Activated CD8-positive, alpha-beta memory T cell treated with anti-CD3 and anti-CD28 coated beads, Interleukin-2, amount 10 ng/mL, durations not matched to agents 7 days and 5 days (primary cell): ENCODE results near the gene HOXB1. TPM values are rescaled to one million over a fixed set of nuclear protein-coding genes. Genes with fewer than 3 reads are reported as not detected.
A peak's percentile ranks its signal among the peaks of the same experiment; 100 is the strongest.

Experiments
- ATAC-seq: fragments of 150-1000 bp; cut with Tn5 transposase; one replicate; pipeline ENCODE4 v1.10.0; 2021; ENCODE audit warnings: moderate library complexity
- CTCF ChIA-PET: fragments of 350-600 bp; sonication (Branson Sonifier 250); formaldehyde crosslinking; loops from one replicate; lab custom pipeline; 2021; ENCODE audit warnings: antibody characterized with exemption; lab: Charles Lee
- DNase-seq: peaks from one replicate; pipeline ENCODE4 v3.0.0-alpha.2; 2020
- H3K27ac Mint-ChIP-seq: one replicate; pipeline ENCODE4 v1.8.0; 2021; ENCODE audit warnings: mild to moderate bottlenecking, mixed read lengths
- H3K27me3 Mint-ChIP-seq: one replicate; pipeline ENCODE4 v1.8.0; 2021; ENCODE audit warnings: mixed read lengths
- H3K36me3 Mint-ChIP-seq: one replicate; pipeline ENCODE4 v1.8.0; 2021; ENCODE audit warnings: mild to moderate bottlenecking, mixed read lengths
- H3K4me1 Mint-ChIP-seq: one replicate; pipeline ENCODE4 v1.8.0; 2021; ENCODE audit warnings: mixed read lengths
- H3K4me3 Mint-ChIP-seq: one replicate; pipeline ENCODE4 v1.8.0; 2021; ENCODE audit warnings: mild to moderate bottlenecking, moderate library complexity, mixed read lengths
- H3K9me3 Mint-ChIP-seq: one replicate; pipeline ENCODE4 v1.8.0; 2022; ENCODE audit warnings: low read depth, mixed read lengths
- total RNA-seq, 2 experiments: library from RNA; stranded (reverse); gene quantifications; one replicate each; pipeline ENCODE4 v1.2.3, GENCODE V29; 2021

The HOXB1 gene
- total RNA-seq, 2 experiments from 2014 or later, result not detected

- peaks cover 3% of the 10 kb centered on the region for H3K36me3 Mint-ChIP-seq
- H3K27me3 Mint-ChIP-seq, result peaks cover 8% of the 10 kb centered on the region
- DNase-seq (no peak), ATAC-seq (peak; percentile 49)
- CTCF ChIA-PET, result interaction anchor here (0.7 to 1.0 kb wide), 2 partner anchors 9 to 229 kb away, joined by 3 to 4 read pairs; no protein-coding TSS in a partner anchor
- H3K27ac Mint-ChIP-seq, result no peak overlapping the region
- H3K4me3 Mint-ChIP-seq, result peak overlapping the region; percentile 39
- H3K4me1 Mint-ChIP-seq, result peaks cover 2% of the 10 kb centered on the region
- no peaks in the 10 kb centered on the region for H3K9me3 Mint-ChIP-seq
Measured at GRCh38 chr17:48555258-48556228, 24.7 kb upstream of the HOXB1 start.

DNA sequence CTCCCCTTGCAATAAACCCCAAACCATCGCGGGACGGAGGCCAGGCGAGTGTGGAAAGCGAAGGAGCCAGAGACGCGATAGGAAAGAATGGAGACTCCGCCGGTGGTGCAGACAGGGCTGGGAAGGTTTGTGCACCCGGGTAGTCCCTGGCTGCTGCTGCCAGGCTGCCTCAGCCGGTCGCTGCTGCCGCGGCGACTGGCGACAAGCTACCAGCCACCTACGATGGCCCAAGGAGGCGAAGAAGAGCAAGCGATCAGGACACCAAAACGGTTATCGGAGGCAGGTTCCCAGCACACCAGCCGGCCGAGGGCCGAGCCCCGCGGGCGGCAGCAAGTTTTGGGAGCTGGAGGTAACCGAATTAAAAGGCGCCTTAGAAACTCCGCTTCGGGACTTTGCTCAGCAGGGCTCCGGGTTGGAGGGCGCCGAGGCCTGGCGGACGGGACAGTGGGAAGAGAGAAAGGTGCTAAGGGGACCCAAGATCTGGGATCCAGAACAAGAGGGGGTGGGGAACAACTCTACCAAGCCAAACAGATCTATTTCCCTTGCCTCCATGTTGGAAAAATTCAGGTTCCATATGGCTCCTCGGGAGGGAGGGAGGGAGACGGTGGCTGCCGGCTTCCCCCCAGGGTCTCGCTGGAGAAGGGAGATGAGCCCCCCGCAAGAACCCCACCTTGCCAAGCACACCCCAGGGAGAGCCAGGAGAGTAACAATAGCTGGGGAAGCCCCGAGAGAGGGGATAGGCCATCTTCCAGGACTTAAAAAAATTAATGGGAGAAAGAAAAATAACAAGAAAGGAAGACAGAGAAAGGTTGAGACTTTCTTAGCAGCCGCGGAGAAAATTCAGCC, 23.8 kb upstream of the HOXB1 start:
- Mint-ChIP-seq H3K27me3 (peaks cover 8% of the 10 kb centered on the region), H3K9me3 (no peaks in the 10 kb centered on the region), H3K4me1 (peaks cover 2% of the 10 kb centered on the region), H3K36me3 (peaks cover 8% of the 10 kb centered on the region), H3K27ac (no peak overlapping the region), H3K4me3 (no peak overlapping the region)
- CTCF ChIA-PET, result no interaction called here
- no peak for DNase-seq
- ATAC-seq, result no peak

GRCh38 chr17:48553826-48554225, 23.0 kb upstream of the HOXB1 start:
- no peak overlapping the region for H3K27ac Mint-ChIP-seq
- no peak for DNase-seq
- no peak for ATAC-seq
- H3K9me3 Mint-ChIP-seq, result no peaks in the 10 kb centered on the region
- CTCF ChIA-PET, result no interaction called here
- peaks cover 2% of the 10 kb centered on the region for H3K4me1 Mint-ChIP-seq
- peaks cover 8% of the 10 kb centered on the region for H3K27me3 Mint-ChIP-seq
- no peak overlapping the region for H3K4me3 Mint-ChIP-seq
- H3K36me3 Mint-ChIP-seq, result peaks cover 9% of the 10 kb centered on the region

GRCh38 chr17:48553190-48553547, 22.4 kb upstream of the HOXB1 start:
- ATAC-seq (no peak), DNase-seq (no peak)
- no peaks in the 10 kb centered on the region for H3K9me3 Mint-ChIP-seq
- CTCF ChIA-PET, result no interaction called here
- peaks cover 9% of the 10 kb centered on the region for H3K36me3 Mint-ChIP-seq
- no peak overlapping the region for H3K27ac Mint-ChIP-seq
- peaks cover 8% of the 10 kb centered on the region for H3K27me3 Mint-ChIP-seq
- peaks cover 7% of the 10 kb centered on the region for H3K4me1 Mint-ChIP-seq
- H3K4me3 Mint-ChIP-seq, result no peak overlapping the region

GRCh38 chr17:48552466-48553189, 21.8 kb upstream of the HOXB1 start:
- Mint-ChIP-seq H3K36me3 (peaks cover 9% of the 10 kb centered on the region), H3K27me3 (peaks cover 8% of the 10 kb centered on the region), H3K4me3 (no peak overlapping the region), H3K9me3 (no peaks in the 10 kb centered on the region), H3K4me1 (peaks cover 12% of the 10 kb centered on the region), H3K27ac (no peak overlapping the region)
- DNase-seq (no peak), ATAC-seq (no peak)
- CTCF ChIA-PET, result no interaction called here

GRCh38 chr17:48551596-48552465, 21.0 kb upstream of the HOXB1 start:
- no peak overlapping the region for H3K4me3 Mint-ChIP-seq
- H3K27ac Mint-ChIP-seq, result no peak overlapping the region
- CTCF ChIA-PET, result no interaction called here
- ATAC-seq (no peak), DNase-seq (no peak)
- peaks cover 8% of the 10 kb centered on the region for H3K27me3 Mint-ChIP-seq
- no peaks in the 10 kb centered on the region for H3K9me3 Mint-ChIP-seq
- H3K36me3 Mint-ChIP-seq, result peaks cover 9% of the 10 kb centered on the region
- H3K4me1 Mint-ChIP-seq, result peaks cover 18% of the 10 kb centered on the region

- CTCF ChIA-PET, result no interaction called here
- Mint-ChIP-seq H3K4me1 (peaks cover 23% of the 10 kb centered on the region), H3K27ac (no peak overlapping the region), H3K36me3 (peaks cover 9% of the 10 kb centered on the region), H3K9me3 (no peaks in the 10 kb centered on the region), H3K27me3 (peaks cover 7% of the 10 kb centered on the region), H3K4me3 (no peak overlapping the region)
- ATAC-seq (no peak), DNase-seq (no peak)
Measured at GRCh38 chr17:48551214-48551555, 20.4 kb upstream of the HOXB1 start.

- Mint-ChIP-seq H3K27ac (no peak overlapping the region), H3K9me3 (no peaks in the 10 kb centered on the region), H3K36me3 (peaks cover 9% of the 10 kb centered on the region), H3K4me1 (peaks cover 25% of the 10 kb centered on the region), H3K27me3 (peaks cover 2% of the 10 kb centered on the region), H3K4me3 (no peak overlapping the region)
- ATAC-seq (no peak), DNase-seq (no peak)
- CTCF ChIA-PET, result no interaction called here
Measured at GRCh38 chr17:48550502-48551213, 19.8 kb upstream of the HOXB1 start.

GRCh38 chr17:48549914-48550501, 19.2 kb upstream of the HOXB1 start:
- H3K4me1 Mint-ChIP-seq, result peaks cover 28% of the 10 kb centered on the region
- no peak overlapping the region for H3K27ac Mint-ChIP-seq
- H3K27me3 Mint-ChIP-seq, result peaks cover 4% of the 10 kb centered on the region
- ATAC-seq (no peak), DNase-seq (no peak)
- no peaks in the 10 kb centered on the region for H3K9me3 Mint-ChIP-seq
- H3K4me3 Mint-ChIP-seq, result no peak overlapping the region
- CTCF ChIA-PET, result no interaction called here
- H3K36me3 Mint-ChIP-seq, result peaks cover 8% of the 10 kb centered on the region

GRCh38 chr17:48549281-48549630, 18.4 kb upstream of the HOXB1 start:
- Mint-ChIP-seq H3K27ac (no peak overlapping the region), H3K9me3 (no peaks in the 10 kb centered on the region), H3K27me3 (peaks cover 4% of the 10 kb centered on the region), H3K4me3 (no peak overlapping the region), H3K36me3 (peaks cover 8% of the 10 kb centered on the region), H3K4me1 (peaks cover 30% of the 10 kb centered on the region)
- DNase-seq (no peak), ATAC-seq (no peak)
- CTCF ChIA-PET, result interaction anchor here (0.8 kb wide), 1 partner anchor 30 kb away, joined by 3 read pairs; no protein-coding TSS in a partner anchor

- peak overlapping the region; percentile 51 for H3K4me3 Mint-ChIP-seq
- H3K9me3 Mint-ChIP-seq, result no peaks in the 10 kb centered on the region
- ATAC-seq (no peak), DNase-seq (no peak)
- CTCF ChIA-PET, result interaction anchor here (0.8 to 3.0 kb wide), 2 partner anchors 30 to 56 kb away, joined by 3 to 17 read pairs; no protein-coding TSS in a partner anchor
- H3K27ac Mint-ChIP-seq, result peak overlapping the region; percentile 75
- H3K4me1 Mint-ChIP-seq, result peaks cover 32% of the 10 kb centered on the region
- peaks cover 4% of the 10 kb centered on the region for H3K27me3 Mint-ChIP-seq
- peaks cover 10% of the 10 kb centered on the region for H3K36me3 Mint-ChIP-seq
Measured at GRCh38 chr17:48548523-48549280, 17.9 kb upstream of the HOXB1 start.
